NCI-H1436 (cell line): ENCODE measurements around the gene ARPP19.
"Not testable (repeated sequence)": the region's sequence is repeated elsewhere in the genome, so short reads cannot be mapped to it uniquely, and the experiment has no call there.

Source experiments
- DNase-seq: peaks from one replicate; lab custom pipeline; 2025; lab: John Stamatoyannopoulos, UW

ARPP19 gene

DNA sequence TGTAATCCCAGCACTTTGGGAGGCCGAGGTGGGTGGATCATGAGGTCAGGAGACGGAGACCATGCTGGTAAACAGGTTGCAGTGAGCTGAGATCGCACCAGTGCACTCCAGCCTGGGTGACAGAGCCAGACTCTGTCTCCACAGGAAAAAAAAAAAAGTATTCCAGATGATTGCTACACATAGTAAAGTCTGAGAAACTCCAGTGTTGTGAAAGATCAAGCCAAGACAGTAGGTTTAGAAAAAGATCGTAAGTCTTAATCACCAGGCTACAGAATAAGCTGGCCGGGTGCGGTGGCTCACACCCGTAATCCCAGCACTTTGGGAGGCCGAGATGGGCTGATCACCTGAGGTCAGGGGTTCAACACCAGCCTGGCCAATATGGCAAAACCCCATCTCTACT, 56.0 kb downstream of the ARPP19 start:
- not testable (repeated sequence) for DNase-seq

DNA sequence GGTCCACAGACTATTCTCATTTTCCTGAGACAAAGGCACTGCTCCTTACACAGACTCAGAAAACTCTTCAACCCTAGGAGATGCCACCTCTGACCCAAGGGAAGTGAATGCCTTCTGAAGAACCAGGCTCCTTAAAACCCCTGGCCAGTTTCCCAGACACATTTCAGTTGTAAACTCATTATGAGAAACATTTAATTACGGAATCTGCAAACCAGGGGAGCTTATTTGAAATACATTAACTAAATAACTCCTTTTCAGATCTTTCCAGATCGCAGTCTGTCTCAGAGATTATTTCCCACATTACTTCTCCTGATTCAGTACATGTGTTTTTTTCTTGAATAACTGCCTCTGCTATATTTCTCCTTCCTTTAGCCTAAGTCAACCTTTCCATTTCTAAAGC, 57.7 kb downstream of the ARPP19 start:
- no peak for DNase-seq

DNA sequence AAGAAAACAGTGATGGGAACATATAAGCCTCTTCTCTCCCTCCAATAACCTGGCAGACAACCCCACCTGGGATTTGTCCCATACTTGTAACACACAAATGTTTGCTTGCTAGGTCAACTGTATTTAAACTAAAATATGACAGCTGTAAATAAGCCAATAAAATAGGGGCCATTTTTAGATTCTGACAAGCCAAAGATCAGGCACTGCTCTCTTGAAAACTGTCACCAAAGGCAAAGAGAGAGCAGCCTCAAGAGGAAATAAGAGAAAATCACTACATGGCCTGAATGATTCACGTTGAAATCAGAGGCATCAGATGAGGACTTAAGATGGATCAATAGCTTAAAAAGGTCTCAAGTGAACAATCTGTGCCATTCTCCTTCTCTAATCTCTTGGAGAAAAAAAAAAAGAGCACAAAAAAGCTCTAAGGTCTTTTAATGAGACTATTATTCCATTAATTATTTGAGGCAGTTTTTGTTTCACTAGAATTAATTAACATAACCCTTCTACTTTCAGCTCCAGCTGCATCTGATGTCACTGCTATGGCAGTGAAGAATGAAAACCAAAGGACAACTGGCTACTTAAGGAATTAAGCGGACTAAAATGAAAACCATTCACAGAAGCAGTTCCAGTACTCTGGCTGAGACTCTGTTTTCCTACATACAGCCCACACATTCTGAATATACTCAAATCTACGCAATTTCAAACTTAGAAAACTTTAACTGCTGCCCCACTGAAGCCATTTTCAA, 59.2 kb downstream of the ARPP19 start:
- DNase-seq: no peak

DNA sequence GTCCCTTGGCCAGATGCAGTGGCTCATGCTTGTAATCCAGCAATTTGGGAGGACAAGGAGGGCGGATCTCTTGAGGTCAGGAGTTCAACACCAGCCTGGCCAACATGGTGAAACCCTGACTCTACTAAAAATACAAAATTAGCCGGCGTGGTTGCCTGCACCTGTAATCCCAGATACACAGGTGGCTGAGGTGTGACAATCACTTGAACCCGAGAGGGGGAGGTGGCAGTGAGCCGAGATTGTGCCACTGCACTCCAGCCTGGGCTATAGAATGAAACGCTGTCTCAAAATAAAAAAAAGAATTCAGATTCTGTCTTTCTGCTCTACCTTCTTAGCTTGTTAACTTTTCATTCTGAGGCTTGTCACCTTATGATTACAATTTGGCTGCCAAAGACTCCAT, 62.3 kb downstream of the ARPP19 start:
- DNase-seq: no peak

DNA sequence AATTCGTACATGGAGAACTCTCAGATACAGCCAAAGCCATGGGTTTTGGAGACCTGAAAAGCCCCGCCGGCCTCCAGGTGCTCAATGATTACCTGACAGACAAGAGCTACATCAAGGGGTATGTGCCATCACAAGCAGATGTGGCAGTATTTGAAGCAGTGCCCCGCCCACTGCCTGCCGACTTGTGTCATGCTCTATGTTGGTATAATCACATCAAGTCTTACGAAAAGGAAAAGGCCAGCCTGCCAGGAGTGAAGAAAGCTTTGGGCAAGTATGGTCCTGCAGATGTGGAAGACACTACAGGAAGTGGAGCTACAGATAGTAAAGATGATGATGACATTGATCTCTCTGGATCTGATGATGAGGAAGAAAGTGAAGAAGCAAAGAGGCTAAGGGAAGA, 63.7 kb downstream of the ARPP19 start:
- no peak for DNase-seq

DNA sequence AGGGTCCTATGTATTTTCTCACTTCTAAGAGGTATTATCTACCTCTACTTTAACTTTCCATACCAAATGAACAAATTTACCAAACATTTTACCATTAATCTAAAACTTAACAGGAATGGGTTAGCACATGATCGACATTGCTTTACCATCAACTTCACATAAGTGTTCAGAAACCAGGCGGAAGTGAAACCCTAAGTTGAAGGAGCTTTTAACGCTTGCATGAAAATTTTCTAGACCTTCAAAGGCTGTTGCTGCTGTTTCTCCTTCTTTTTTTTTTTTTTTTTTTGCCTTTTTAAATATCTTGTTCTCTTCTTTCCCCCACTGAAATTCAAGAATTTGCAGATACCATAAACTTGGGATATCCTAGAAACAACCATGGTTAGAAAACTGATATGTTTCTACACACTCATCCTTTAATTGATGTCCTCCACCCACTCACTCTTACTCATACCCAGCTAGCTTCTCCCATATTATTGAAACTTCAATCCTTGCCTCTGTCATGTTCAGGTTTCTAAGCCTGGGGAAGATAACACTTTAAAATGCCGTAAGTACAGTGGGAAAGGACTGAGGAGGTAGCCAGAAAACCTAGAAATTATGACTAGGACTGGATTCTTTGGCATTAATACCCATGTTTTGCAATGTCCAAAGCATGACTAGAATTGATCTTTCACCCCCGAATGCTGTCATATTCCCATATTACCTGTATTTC, 64.9 kb downstream of the ARPP19 start:
- DNase-seq: no peak

DNA sequence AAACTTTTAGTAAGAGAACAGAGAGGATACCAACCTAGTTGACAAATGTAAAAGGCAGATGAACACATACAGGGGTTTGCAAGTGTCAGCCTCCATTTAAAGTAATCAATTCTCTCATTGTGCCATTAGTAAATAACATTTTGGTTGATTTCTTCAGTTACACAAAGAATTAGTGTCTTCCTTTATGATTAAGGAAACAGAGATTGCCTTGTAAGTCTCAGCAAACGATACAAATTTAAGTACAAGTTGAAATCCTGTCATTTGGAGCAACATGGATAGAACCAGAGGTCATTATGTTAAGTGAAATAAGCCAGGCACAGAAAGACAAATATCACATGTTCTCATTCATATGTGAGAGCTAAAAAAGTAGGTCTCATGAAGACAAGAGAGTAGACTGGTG, 66.2 kb downstream of the ARPP19 start:
- no peak for DNase-seq

DNA sequence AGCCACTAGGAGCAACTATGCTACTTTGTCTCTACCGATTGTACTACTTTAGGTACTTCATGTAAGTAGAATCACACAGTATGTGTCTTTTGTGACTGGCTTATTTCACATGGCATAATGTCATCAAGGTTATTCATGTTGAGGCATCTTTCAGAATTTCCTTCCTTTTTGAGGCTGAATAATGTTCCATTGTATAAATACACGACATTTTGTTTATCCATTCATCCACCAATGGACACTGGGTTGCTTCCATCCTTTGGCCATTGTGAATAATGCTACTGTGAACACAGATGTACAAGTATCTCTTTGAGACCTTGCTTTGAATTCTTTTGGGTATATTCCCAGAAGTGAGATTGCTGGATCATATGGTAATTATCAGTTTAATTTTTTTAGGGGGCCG, 69.3 kb downstream of the ARPP19 start:
- DNase-seq: no peak

DNA sequence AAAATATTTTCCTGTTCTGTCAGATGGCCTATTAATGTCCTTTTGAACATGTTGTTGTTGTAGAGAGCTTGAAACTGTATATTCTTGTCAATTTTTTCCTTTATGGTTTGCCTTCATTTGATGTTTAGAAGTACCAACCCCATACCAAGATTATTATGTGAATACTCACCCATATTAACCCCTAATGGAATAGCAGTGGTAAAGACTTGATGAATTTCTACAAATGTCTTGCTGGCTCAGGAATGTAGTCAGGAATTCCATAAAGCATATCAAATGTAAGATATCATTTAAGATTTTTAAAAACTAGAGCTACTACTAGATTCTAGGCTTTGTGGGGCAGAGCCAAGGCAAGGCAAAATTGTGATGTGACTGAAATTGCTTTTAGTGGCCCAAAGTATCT, 70.1 kb downstream of the ARPP19 start:
- DNase-seq: no peak
